Measurements from ENCODE around the gene RIT2. TPM values are rescaled to one million over a fixed set of nuclear protein-coding genes. Genes with fewer than 3 reads are reported as not detected.

The RIT2 gene
- polyA plus RNA-seq, 1 donor from 2014 or later: 1.1 TPM

- Histone ChIP-seq H3K9me2 (ENCODE audit: insufficient read depth, low read length) (no peaks in the 10 kb centered on the region), H3K27me3 (ENCODE audit: insufficient read depth, low read depth, low read length) (no peaks in the 10 kb centered on the region), H3K4me3 (ENCODE audit: low read length) (no peak overlapping the region), H3F3A (ENCODE audit: insufficient read depth, low read length, poor library complexity, severe bottlenecking) (no peaks in the 10 kb centered on the region), H3K9me3 (ENCODE audit: low read length) (no peaks in the 10 kb centered on the region), H3K9ac (ENCODE audit: low read length) (no peak overlapping the region), H2AFZ (ENCODE audit: low read depth, low read length) (no peak overlapping the region), H4K20me1 (ENCODE audit: insufficient read depth) (no peaks in the 10 kb centered on the region), H3K27ac (ENCODE audit: low read length) (no peak overlapping the region), H3K36me3 (ENCODE audit: insufficient read depth, low read length) (no peaks in the 10 kb centered on the region), H3K79me2 (replicated peaks; ENCODE audit: insufficient read depth, low read length) (no peaks in the 10 kb centered on the region), H3K4me2 (ENCODE audit: low read length) (no peak overlapping the region)
- TF ChIP-seq TAF1 (IDR thresholded peaks at IDR 0.05; ENCODE audit: low read depth) (no peak), POLR2AphosphoS5 (IDR thresholded peaks at IDR 0.05) (no peak), RAD21 (conservative IDR thresholded peaks at IDR 0.05) (no peak), EZH2 (IDR thresholded peaks at IDR 0.05; ENCODE audit: borderline replicate concordance, insufficient read depth, low read length, poor library complexity, severe bottlenecking) (no peak), CTCF (IDR thresholded peaks at IDR 0.05; ENCODE audit: poor library complexity, severe bottlenecking) (no peak), REST (IDR thresholded peaks at IDR 0.05; ENCODE audit: borderline replicate concordance) (no peak), SMC3 (conservative IDR thresholded peaks at IDR 0.05; ENCODE audit: poor library complexity) (no peak), MXI1 (conservative IDR thresholded peaks at IDR 0.05; ENCODE audit: poor library complexity, severe bottlenecking) (no peak), EP300 (conservative IDR thresholded peaks at IDR 0.05; ENCODE audit: poor library complexity, severe bottlenecking) (no peak)
Measured at GRCh38 chr18:42860548-42860947, 254.9 kb downstream of the RIT2 start.

GRCh38 chr18:42860011-42860410 lies 255.5 kb downstream of the RIT2 start:
- Histone ChIP-seq H3K9me3 (ENCODE audit: low read length) (no peaks in the 10 kb centered on the region), H3K4me3 (ENCODE audit: low read length) (no peak overlapping the region), H3K79me2 (replicated peaks; ENCODE audit: insufficient read depth, low read length) (no peaks in the 10 kb centered on the region), H3K4me2 (ENCODE audit: low read length) (no peak overlapping the region), H2AFZ (ENCODE audit: low read depth, low read length) (no peak overlapping the region), H3K27ac (ENCODE audit: low read length) (no peak overlapping the region), H3K27me3 (ENCODE audit: insufficient read depth, low read depth, low read length) (no peaks in the 10 kb centered on the region), H3K9me2 (ENCODE audit: insufficient read depth, low read length) (no peaks in the 10 kb centered on the region), H3F3A (ENCODE audit: insufficient read depth, low read length, poor library complexity, severe bottlenecking) (no peaks in the 10 kb centered on the region), H3K36me3 (ENCODE audit: insufficient read depth, low read length) (no peaks in the 10 kb centered on the region), H4K20me1 (ENCODE audit: insufficient read depth) (no peaks in the 10 kb centered on the region), H3K9ac (ENCODE audit: low read length) (no peak overlapping the region)
- no peak for TF ChIP-seq EZH2 (IDR thresholded peaks at IDR 0.05; ENCODE audit: borderline replicate concordance, insufficient read depth, low read length, poor library complexity, severe bottlenecking)
- TF ChIP-seq TAF1 (IDR thresholded peaks at IDR 0.05; ENCODE audit: low read depth): no peak
- TF ChIP-seq RAD21 (conservative IDR thresholded peaks at IDR 0.05): no peak
- TF ChIP-seq EP300 (conservative IDR thresholded peaks at IDR 0.05; ENCODE audit: poor library complexity, severe bottlenecking): no peak
- TF ChIP-seq POLR2AphosphoS5 (IDR thresholded peaks at IDR 0.05): no peak
- TF ChIP-seq SMC3 (conservative IDR thresholded peaks at IDR 0.05; ENCODE audit: poor library complexity): no peak
- TF ChIP-seq REST (IDR thresholded peaks at IDR 0.05; ENCODE audit: borderline replicate concordance): no peak
- TF ChIP-seq MXI1 (conservative IDR thresholded peaks at IDR 0.05; ENCODE audit: poor library complexity, severe bottlenecking): no peak
- TF ChIP-seq CTCF (IDR thresholded peaks at IDR 0.05; ENCODE audit: poor library complexity, severe bottlenecking): no peak
